SK-N-MC (cell line): ENCODE results near the gene PAXIP1.

Source experiments
- DNase-seq: peaks from one replicate; pipeline ENCODE4 v3.0.0-alpha.2; 2011; ENCODE audit warnings: low read depth, low spot score
- H3K27ac ChIP-seq: fragments of 200-600 bp; sonication (generic); 2 replicates; pipeline ENCODE4 v1.5.1; 2016; ENCODE audit warnings: mixed run types
- H3K36me3 ChIP-seq: fragments of 200-600 bp; sonication (generic); 2 replicates; pipeline ENCODE4 v1.6.1; 2017; ENCODE audit warnings: antibody characterized with exemption, low read length, mixed read lengths; ENCODE audit not compliant: insufficient read depth
- H3K4me3 ChIP-seq: fragments of 200-600 bp; sonication (generic); 2 replicates; pipeline ENCODE4 v1.5.1; 2016
- H3K9ac ChIP-seq: fragments of 200-600 bp; sonication (generic); 2 replicates; pipeline ENCODE4 v1.8.0; 2017; ENCODE audit warnings: mixed run types, mixed read lengths; ENCODE audit not compliant: insufficient read length
- H3K9me3 ChIP-seq: fragments of 200-600 bp; sonication (generic); 2 replicates; pipeline ENCODE4 v1.6.1; 2017; ENCODE audit warnings: low read depth, mild to moderate bottlenecking, antibody characterized with exemption, low read length, moderate library complexity, mixed read lengths
- EZH2 ChIP-seq: fragments of 200-600 bp; sonication (generic); IDR thresholded peaks from one replicate; pipeline ENCODE4 v1.6.1; 2017; ENCODE audit warnings: antibody characterized with exemption
- FOXP2 ChIP-seq: optimal IDR thresholded peaks from 2 replicates; pipeline ENCODE3; 2011; ENCODE audit warnings: mild to moderate bottlenecking, moderate library complexity; ENCODE audit not compliant: insufficient read depth; ENCODE audit errors: extremely low read length, control extremely low read depth
- POLR2AphosphoS5 ChIP-seq: IDR thresholded peaks from 2 replicates; pipeline ENCODE4 v1.6.1; 2012; ENCODE audit warnings: mild to moderate bottlenecking, low read depth, low read length, borderline replicate concordance

Gene PAXIP1

GRCh38 chr7:154910125-154910524 is 92.8 kb downstream of the PAXIP1 start:
- Histone ChIP-seq H3K9ac (no peak overlapping the region), H3K4me3 (no peak overlapping the region), H3K9me3 (no peaks in the 10 kb centered on the region), H3K36me3 (no peaks in the 10 kb centered on the region), H3K27ac (no peak overlapping the region)
- DNase-seq: no peak
- no peak for TF ChIP-seq POLR2AphosphoS5
- no peak for TF ChIP-seq EZH2
- TF ChIP-seq FOXP2: no peak

- Histone ChIP-seq H3K4me3 (no peak overlapping the region), H3K36me3 (no peaks in the 10 kb centered on the region), H3K9ac (no peak overlapping the region), H3K27ac (no peak overlapping the region), H3K9me3 (no peaks in the 10 kb centered on the region)
- no peak for DNase-seq
- TF ChIP-seq POLR2AphosphoS5 (no peak), FOXP2 (no peak), EZH2 (no peak)
Observed at GRCh38 chr7:154909241-154910105, 93.5 kb downstream of the PAXIP1 start.

GRCh38 chr7:154907651-154908620 is 95.0 kb downstream of the PAXIP1 start:
- Histone ChIP-seq H3K9me3 (no peaks in the 10 kb centered on the region), H3K4me3 (no peak overlapping the region), H3K36me3 (no peaks in the 10 kb centered on the region), H3K9ac (no peak overlapping the region), H3K27ac (no peak overlapping the region)
- TF ChIP-seq FOXP2 (no peak), POLR2AphosphoS5 (no peak), EZH2 (no peak)
- no peak for DNase-seq

GRCh38 chr7:154906736-154907355 is 96.1 kb downstream of the PAXIP1 start:
- Histone ChIP-seq H3K9me3 (no peaks in the 10 kb centered on the region), H3K4me3 (no peak overlapping the region), H3K27ac (no peak overlapping the region), H3K36me3 (no peaks in the 10 kb centered on the region), H3K9ac (no peak overlapping the region)
- TF ChIP-seq EZH2 (no peak), POLR2AphosphoS5 (no peak), FOXP2 (no peak)
- DNase-seq: no peak

GRCh38 chr7:154906201-154906600 is 96.7 kb downstream of the PAXIP1 start:
- no peaks in the 10 kb centered on the region for H3K36me3 ChIP-seq
- no peak overlapping the region for H3K9ac ChIP-seq
- no peak overlapping the region for H3K27ac ChIP-seq
- no peaks in the 10 kb centered on the region for H3K9me3 ChIP-seq
- H3K4me3 ChIP-seq: no peak overlapping the region
- no peak for DNase-seq
- TF ChIP-seq FOXP2 (no peak), EZH2 (no peak), POLR2AphosphoS5 (no peak)

- Histone ChIP-seq H3K4me3 (no peak overlapping the region), H3K9ac (no peak overlapping the region), H3K9me3 (no peaks in the 10 kb centered on the region), H3K27ac (no peak overlapping the region), H3K36me3 (no peaks in the 10 kb centered on the region)
- no peak for TF ChIP-seq FOXP2
- TF ChIP-seq POLR2AphosphoS5: no peak
- TF ChIP-seq EZH2: no peak
- DNase-seq: no peak
Observed at GRCh38 chr7:154905615-154906014, 97.3 kb downstream of the PAXIP1 start.

GRCh38 chr7:154905146-154905545 is 97.8 kb downstream of the PAXIP1 start:
- TF ChIP-seq FOXP2: no peak
- TF ChIP-seq POLR2AphosphoS5: no peak
- TF ChIP-seq EZH2: no peak
- Histone ChIP-seq H3K9ac (no peak overlapping the region), H3K27ac (no peak overlapping the region), H3K36me3 (no peaks in the 10 kb centered on the region), H3K9me3 (no peaks in the 10 kb centered on the region), H3K4me3 (no peak overlapping the region)
- DNase-seq: no peak
